HG02943 (cell line): Measurements from ENCODE around the gene CORO2A.

Experiments used
- ATAC-seq: cut with Tn5 transposase; IDR thresholded peaks from one replicate; pipeline ENCODE4 v1.9.1; 2021; ENCODE audit warnings: mild to moderate bottlenecking, low read depth, moderate library complexity; ENCODE audit not compliant: unreplicated experiment

Gene CORO2A

DNA sequence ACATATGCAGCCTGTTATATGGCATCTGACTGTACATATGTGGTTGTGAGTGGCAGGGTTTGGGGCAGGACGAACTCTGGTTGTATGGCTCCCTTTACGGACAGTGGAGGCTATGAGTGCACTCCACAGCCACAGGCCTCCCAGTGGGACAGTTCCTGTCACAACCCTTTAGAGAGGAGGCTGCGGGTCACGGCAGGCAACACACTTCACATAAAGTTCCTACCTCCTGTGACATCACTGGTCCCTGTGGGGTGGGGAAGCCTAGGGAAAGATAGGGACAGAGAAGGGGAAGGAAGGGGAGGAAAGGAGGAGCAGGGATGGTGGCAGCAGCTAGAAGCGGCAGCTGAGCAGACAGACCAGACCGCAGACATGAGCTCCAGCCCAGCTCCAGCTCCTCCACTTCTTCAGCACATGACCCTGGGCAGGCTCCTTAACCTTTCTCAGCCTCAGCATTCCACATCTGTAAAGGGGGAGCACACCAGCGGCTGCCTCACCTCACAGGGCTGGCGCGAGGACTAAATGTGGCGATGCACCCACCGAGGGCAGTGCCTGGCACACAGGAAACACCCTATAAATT is 27.4 kb upstream of the CORO2A start:
- no peak for ATAC-seq

DNA sequence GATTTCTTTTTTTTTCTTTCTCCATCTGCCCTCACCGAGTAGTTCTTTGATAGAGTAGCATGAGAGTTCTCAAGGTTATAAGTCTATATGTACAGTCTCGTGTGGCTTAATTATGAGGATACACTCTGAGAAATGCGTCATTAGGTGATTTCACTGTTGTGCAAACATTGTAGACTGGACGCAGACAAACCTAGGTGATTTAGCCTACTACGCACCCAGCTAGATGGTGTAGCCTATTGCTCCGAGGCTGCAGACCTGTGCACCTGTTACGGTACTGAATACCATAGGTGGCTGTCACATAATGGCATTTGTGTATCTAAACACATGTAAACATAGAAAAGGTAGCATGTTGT is 26.9 kb upstream of the CORO2A start:
- no peak for ATAC-seq

DNA sequence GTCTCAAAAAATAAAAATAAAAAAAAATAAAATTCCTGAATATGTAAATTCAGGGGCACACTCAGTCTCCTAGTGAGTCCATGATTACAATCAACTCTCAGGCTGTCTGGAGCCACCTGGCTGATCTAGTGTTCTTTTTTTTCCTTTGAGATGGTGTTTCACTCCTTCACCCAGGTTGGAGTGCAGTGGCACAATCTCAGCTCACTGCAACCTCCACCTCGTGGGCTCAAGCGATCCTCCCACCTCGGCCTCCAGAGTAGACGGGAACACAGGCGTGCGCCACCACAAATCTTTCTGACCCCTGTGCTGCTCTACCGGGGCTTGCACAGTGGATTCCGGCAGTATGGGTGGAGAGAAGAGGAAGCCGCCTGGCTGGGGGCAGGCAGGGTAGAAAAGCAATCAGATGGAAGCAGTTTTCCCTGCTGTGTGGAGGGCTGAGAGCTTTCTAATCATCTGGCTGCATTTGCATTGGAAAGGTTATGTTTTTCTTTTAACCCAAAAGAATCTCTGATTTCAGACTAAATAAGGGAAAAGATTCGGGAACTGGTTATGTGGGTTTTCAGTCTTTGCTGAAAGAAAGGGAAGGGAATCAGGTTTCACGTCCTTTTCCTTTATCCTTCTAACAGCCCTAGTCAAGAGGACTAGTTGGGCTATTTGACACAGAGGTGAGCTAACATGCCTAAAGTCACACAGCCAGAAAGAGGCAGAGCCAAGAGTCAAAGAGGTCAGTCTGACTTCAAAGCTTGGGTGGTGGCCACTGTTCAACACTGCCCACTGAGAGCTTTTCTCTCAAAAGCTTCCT is 26.3 kb upstream of the CORO2A start:
- ATAC-seq, result no peak

DNA sequence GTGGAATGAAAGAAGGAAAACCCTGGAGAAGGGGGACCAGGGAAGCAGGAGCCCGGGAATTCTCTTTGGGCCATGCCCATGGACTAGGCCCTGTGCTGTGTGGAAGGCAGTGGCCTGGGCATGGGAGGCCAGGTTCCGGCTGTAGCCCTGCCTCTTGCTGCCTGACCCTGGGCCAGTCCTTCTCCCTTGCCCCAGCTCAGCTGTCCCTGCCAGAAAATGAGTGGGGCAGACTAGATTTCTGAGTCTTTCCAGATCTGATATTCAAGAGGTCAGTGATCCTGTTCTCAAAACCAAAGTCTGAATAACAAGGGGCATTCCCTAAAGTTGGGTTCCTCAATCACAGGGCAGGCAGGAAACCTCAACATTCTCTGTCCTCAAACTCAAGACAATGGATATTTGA is 24.8 kb upstream of the CORO2A start:
- no peak for ATAC-seq

DNA sequence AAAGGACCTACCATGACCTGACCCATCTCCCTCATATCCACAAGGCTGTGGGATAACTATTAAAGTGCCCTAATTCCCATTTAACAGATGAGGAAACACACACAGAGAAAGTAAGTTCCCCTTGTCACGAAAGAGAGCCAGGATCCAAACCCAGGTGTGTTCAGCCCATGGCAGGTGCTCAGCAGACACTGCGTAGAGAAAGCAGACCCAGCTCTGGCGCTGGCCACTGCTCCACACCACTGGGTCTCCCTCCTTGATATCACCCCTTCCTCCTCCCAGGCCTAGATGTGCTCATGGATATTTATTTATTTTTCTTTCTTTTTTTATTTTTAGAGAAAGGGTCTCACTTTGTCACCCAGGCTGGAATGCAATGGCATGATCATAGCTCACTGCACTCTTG is 24.0 kb upstream of the CORO2A start:
- ATAC-seq, result no peak

DNA sequence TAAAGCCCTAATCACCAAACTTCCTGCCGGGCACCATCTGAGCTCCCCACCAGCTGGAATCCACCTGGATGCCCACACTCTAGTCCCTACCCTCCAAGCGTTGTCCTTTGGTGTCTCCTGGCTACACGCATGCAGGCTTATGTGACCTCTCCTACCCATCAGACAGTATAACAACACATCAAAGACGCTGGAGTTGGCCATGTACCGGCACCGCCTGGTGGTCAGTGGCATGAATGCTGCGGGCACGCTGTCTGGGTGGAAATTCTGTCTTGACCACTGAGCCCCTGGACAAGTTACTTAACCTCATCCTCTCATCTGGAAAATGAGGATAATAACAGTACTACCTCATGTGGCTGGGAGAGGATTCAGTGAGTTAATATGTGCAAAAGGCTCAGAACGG is 23.4 kb upstream of the CORO2A start:
- no peak for ATAC-seq

DNA sequence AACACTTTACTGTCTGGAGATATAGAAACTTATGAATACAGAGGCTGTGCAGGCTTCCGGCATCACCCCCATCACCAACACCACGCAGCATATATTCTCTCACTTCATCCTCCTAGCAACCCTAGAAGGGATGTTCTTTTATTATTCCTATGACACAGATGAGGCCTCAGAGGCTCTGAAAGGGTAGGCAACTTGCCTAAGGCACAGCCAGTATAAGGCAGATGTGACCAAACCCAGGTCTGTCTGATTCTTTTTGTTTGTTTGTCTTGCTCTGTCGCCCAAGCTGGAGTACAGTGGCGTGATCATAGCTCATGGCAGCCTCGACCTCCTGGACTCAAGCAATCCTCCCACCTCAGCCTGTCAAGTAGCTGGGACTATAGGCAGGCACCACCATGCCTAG is 22.8 kb upstream of the CORO2A start:
- no peak for ATAC-seq

DNA sequence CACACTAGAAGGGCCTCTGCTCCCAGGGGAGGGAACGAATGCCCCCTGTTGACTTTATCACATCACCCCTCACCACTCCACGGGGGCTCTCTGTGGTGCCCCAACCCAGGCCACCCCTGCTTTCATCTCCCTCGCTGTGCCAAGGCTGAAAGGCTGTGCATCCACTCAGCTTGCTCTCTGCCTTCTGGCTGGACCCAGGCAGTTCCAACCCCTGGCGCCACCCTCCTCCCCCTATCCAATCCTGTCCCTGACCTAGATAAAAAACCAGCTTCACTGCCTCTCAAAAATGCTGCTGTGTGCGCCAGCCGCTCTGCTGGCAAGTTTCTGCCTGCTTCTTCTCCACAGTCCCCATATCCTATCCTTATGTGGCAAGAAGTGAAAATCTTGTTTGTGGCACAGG is 22.4 kb upstream of the CORO2A start:
- no peak for ATAC-seq

DNA sequence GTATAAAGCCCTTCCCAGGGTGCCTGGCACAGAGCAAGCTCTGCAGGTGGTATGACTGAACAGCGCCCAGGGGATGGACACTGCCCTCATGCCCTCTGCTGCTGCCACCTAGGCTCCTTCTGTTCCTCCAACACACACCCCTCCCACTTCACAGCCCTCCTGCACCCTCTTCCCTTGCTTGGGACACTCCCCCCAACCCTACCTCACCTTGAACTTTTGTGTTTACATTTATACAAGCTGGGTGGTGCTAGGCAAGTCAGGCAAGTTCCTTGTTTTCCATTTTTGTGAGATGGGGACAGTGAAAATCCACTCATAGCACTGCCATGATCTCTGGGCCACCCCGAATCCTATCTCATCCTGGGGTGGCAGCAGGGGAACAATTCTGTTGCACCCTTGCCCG is 18.8 kb upstream of the CORO2A start:
- ATAC-seq, result no peak

DNA sequence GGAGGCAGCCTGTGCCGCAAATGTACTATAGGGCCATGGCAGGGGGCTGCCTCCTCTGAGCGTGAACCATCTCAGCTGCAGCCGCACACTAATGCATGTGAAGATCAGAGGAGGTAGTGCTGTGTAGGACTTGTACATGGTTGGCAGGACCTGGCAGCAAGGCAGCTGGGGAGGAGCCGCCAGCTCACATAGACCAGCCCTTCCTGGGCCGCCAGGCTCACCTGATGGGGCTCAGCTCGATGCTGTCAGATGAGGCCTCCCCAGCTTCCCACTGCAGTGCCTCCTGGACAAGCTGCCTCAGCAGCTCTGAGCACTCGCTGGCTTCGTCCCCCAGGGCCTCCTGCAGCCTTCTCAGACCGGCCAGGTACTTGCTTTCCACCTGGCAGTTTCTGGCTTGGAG is 18.0 kb upstream of the CORO2A start:
- ATAC-seq, result no peak

DNA sequence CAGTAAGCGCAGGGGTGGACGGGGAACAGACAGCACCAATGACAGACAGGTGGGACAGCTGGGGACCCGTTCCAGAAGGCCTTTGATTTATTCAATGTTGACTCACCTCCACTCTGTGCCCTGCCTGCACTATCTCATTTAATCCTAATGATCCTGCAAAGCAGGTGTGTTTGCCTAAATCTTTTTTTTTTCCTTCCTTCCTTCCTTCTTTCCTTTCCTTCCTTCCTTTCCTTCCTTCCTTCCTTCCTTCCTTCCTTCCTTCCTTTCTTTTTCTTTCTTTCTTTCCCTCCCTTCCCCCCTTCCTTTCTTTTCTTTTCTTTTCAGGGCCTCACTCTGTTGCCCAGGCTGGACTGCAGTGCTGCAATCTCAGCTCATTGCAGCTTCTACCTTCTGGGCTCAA is 17.1 kb upstream of the CORO2A start:
- ATAC-seq, result no peak

DNA sequence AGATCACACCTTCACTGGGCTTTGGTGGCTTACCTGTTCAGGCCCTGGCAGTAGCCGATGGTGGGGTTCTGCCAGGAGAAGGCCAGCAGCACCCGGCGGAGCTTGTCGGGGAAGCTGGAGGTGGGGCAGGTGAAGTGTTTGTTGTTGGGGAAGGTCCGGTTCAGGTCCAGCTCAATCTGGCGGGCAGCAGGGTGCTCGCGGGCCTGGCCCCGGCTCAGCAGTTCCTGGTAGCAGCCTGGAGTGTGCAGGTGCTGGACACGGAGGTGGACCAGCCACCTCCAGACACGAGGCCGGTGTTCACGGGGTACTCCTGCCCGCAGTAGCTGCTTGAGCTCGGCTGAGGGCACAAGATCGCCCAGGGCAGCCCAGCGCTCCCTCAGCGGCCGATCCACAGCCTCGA is 16.2 kb upstream of the CORO2A start:
- ATAC-seq, result no peak

DNA sequence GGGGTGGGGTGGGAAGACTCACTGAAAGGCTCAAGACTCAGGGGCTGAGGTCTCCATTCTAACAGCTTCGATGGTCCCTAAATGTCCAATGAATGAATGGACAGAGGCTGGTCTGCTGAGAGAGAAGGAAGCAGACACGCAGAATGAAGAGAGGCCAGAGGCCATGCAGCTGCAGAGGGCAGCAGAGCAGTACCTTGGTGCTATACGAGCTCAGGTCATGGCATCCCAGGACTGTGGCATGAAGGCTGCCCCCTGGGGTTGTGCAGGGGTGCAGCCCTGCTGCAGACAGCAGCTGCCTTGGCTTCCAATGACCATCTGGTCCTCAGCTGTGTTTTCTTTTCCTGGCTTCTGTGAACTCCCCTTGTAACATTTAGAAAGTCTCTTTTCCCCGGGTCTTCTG is 15.2 kb upstream of the CORO2A start:
- no peak for ATAC-seq

DNA sequence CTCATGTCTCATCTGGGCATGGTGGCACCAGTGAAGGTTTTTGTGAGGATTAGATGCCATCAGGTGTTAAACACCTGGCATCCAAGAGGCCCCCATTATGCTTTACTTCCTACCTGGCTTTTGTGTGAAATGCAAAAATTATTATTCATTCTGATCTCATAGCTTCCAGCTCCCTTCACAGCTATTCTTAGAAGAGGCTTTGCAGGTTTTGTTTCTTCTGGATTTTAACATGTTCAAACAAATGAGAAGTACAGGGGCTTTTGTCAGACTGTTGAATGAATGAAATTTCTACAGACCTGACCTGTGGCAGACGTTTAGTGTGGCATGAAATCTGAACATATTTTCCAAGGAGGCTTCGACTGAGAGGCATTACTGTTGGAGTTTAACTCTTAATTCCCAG is 14.3 kb upstream of the CORO2A start:
- no peak for ATAC-seq

DNA sequence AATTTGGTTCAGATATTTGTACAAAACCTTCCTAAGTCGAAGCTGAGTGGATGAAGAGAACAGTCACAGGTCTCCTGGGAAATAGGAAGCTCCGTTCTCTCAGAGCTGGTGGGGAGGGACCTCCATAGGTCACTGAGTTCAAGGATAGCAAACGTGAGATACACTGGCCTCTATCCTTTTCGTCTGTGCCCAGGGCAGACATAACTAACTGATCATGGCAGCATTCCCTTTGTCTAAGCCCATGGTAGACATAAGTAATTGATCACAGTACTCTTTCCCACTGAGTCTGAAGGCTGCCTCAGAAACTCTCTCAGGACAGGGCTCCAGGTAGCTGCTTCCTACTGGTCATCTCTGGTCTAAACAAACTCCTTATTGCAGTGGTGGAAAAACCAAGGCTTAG is 12.3 kb upstream of the CORO2A start:
- no peak for ATAC-seq

DNA sequence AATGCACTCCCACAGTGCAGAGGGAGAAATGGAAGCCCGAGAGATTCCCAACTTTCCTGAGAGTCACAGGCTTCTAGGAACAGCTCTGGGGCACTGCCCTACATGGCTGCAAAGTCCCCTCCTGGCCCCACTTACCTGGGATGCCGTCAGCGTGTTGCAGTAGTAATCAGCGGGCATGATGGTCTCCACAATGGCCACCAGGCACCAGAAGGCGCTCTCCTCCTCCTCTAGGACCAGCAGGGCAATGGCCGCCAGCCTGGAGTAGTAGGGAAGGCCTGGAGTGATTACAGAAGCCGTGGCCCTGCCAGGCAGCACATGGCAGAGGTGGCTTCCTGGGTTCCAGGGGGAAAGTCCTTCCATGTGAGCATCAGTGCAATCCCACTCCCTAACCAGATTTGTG is 10.7 kb upstream of the CORO2A start:
- no peak for ATAC-seq

DNA sequence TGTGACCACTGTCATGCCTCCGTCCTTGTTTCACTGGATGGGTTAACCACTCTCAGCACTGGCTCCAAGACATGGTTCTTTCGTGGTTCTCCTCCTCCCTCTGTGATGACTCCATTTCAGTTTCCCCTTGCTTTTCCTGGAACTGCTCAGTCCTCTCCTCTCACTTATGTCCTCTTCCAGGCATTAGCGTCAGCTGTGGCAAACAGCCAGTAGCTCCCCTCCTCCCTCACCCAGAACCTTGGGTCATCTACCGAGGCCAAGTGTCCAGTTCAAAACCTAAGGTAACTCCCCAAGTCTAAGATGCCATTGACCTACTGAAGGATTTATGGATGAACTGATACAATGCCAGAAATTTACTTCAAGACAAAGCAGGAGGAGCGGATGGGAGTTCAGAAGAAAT is 9.8 kb upstream of the CORO2A start:
- no peak for ATAC-seq

DNA sequence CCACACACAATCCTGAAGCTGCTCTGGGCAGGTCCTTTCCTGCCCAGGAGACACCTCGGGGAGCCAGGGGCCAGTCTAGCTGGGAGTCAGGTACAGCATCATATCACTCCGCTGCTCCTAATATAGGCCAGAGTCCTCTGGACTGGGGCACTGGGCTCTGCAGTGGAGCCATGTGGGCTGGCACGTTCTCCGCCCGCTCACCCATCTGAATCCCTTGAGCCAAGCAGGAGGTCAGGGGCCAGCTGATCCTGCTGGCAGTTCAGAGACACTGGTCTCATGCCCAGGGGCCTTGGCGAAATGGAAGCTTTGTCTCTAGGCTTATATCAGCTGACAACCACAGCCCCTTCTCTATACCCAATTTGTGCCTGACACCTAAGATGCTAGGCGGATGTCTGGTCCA is 9.3 kb upstream of the CORO2A start:
- no peak for ATAC-seq

DNA sequence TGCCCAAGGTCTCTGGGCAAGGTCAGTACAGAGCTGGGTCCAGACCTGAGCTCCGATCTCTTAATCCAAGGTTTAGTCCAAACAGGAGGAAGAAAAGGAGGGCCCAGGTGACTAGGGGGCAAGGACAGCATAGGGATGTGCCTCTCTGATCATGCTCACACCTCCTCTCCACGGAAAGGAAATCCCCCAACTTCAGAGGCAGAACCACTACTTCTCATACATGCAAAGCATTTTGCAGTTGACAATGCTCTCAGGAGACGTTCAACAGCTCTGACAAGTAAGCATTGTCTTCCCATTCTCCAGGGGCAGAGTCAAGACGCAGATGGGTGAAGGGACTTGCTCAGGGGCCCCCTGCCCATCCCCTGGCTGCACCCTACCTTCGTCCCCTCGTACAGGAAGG is 8.7 kb upstream of the CORO2A start:
- no peak for ATAC-seq

DNA sequence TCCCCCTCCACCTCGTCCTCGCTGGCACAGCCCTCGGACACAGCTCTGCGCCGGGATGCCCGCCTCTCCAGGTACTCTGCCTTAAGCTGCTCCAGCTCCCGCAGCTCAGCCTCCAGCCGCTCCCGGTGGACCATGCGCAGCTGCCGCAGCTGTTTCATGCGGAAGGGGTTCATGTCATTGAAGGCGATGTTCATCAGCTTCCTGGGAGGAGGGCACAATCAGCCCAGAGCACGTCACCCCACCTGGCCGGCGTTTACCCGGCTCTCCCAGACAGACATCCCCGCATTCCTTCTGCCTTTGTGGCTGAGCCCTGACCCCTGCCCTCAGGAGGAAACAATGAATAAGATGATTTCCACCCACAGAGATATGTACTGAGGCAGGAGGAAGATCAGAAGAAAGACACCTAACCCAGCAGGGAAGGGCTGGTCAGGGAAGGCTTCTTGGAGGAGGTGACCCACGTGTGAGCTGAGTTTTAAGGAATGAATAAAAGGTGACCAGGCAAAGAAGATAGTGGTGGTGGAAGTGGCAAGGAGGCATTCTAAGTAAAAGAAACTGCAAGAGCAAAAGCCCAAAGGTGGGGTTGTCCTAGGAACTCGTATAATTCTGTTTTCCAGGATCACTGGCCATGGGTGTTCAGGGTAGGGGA is 7.1 kb upstream of the CORO2A start:
- no peak for ATAC-seq

DNA sequence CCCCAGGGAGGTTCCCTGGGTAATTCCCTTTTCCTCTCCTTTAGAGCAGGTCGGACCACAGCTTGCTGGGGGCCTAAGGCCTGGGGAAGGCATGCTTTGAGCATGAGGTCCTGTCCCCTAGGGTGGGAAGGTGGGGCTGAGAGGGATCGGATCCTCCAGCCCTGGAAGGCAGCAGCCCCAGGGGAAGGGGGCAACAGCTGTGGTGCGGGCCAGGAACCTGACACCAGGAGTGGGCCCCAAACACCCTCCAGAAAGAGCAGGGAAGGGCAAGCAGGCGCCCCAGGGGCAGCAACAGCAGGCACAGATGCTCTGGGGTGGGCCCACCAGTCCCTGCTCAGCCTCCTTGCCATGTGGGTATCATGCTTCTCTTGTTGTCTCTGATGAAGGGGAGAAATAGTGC is 3.2 kb upstream of the CORO2A start:
- no peak for ATAC-seq

DNA sequence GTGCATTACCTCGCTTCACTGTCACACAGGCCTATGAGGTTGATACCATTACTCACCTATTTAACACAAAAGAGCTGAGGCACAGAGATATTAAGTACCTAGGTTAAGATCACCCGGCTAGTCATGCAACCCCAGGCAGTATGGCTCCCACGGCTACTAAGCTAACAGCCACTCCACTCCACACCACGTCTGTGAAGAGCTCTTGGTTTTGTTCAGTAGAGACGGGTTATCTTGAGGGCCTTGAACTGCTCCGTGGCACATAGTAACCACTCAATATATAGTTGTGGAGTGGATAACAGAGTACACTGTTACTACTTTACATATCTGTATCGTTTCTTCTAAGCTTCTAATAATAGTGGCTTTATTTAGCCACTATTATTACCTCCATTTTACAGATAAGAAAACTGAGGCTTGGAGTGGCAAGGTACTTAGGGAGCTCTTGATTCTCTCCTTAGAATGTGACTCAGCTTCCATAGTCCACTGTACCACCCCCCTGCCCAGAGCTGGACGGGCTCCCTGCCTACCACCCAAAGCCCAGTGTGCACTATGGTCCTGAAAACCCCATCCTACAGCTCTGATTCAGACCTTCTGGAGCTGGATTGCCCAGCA is 1.0 kb upstream of the CORO2A start:
- ATAC-seq, result no peak
